ENCODE data around the gene FMO2.

GRCh38 chr1:171173069-171173468, 12.0 kb upstream of the FMO2 start:
- TF ChIP-seq CTCF (optimal IDR thresholded peaks at IDR 0.05 in 1 of 3, IDR thresholded peaks at IDR 0.05 in 1 of 3, conservative IDR thresholded peaks at IDR 0.05 in 1 of 3; ENCODE audit: extremely low read depth in 1 of 3, insufficient read depth in 2 of 3, low read length in 3 of 3): no peak
- no peak for TF ChIP-seq EZH2 (IDR thresholded peaks at IDR 0.05; ENCODE audit: low read length)
